Activated CD8-positive, alpha-beta T cell treated with anti-CD3 and anti-CD28 coated beads for 36 hours (primary cell): ENCODE measurements around the gene GREM1. TPM values are rescaled to one million over a fixed set of nuclear protein-coding genes. Genes with fewer than 3 reads are reported as not detected.

Experiments used
- ATAC-seq: fragments of 200-7000 bp; cut with Tn5 transposase; one replicate; pipeline ENCODE4 v1.10.0; 2021; ENCODE audit warnings: mild to moderate bottlenecking, moderate library complexity
- CTCF ChIA-PET: fragments of 350-600 bp; sonication (Branson Sonifier 250); formaldehyde crosslinking; loops from one replicate; lab custom pipeline; 2021; ENCODE audit warnings: antibody characterized with exemption; lab: Charles Lee
- POLR2A ChIA-PET: fragments of 350-600 bp; sonication (Branson Sonifier 250); formaldehyde crosslinking; loops from one replicate; lab custom pipeline; 2021; ENCODE audit warnings: antibody characterized with exemption; lab: Charles Lee
- DNase-seq: peaks from one replicate; pipeline ENCODE4 v3.0.0-alpha.2; 2020
- H3K27ac Mint-ChIP-seq: one replicate; pipeline ENCODE4 v1.8.0; 2021; ENCODE audit warnings: mild to moderate bottlenecking, mixed read lengths
- H3K27me3 Mint-ChIP-seq: one replicate; pipeline ENCODE4 v1.8.0; 2021; ENCODE audit warnings: mixed read lengths
- H3K36me3 Mint-ChIP-seq: one replicate; pipeline ENCODE4 v1.8.0; 2021; ENCODE audit warnings: low read depth, mixed read lengths
- H3K4me1 Mint-ChIP-seq: one replicate; pipeline ENCODE4 v1.8.0; 2021; ENCODE audit warnings: low read depth, mixed read lengths
- H3K4me3 Mint-ChIP-seq: one replicate; pipeline ENCODE4 v1.8.0; 2021; ENCODE audit warnings: mild to moderate bottlenecking, moderate library complexity, mixed read lengths
- H3K9me3 Mint-ChIP-seq: one replicate; pipeline ENCODE4 v1.8.0; 2021; ENCODE audit warnings: mixed read lengths
- CTCF ChIP-seq: fragments of 200-600 bp; IDR thresholded peaks from one replicate; pipeline ENCODE4 v1.8.0; 2022; ENCODE audit warnings: antibody characterized with exemption, mild to moderate bottlenecking
- intact Hi-C: fragments of 100-400 bp; cut with micrococcal nuclease; formaldehyde crosslinking; loops from one replicate; pipeline ENCODE4 v1.10.0; 2022
- total RNA-seq, 2 experiments: library from RNA; stranded (reverse); gene quantifications; one replicate each; pipeline ENCODE4 v1.2.3, GENCODE V29; 2021

GREM1 gene
- total RNA-seq, 2 experiments from 2014 or later, result not detected

GRCh38 chr15:32687556-32687955, 30.2 kb upstream of the GREM1 start:
- no peak overlapping the region for H3K4me3 Mint-ChIP-seq
- ChIA-PET CTCF (interaction anchor here (1.5 to 1.8 kb wide), 2 partner anchors 18 to 25 kb away, joined by 3 to 4 read pairs; no protein-coding TSS in a partner anchor), POLR2A (interaction anchor here (1.6 kb wide), 1 partner anchor 17 kb away, joined by 5 read pairs; no protein-coding TSS in a partner anchor)
- no peak for TF ChIP-seq CTCF
- DNase-seq (no peak), ATAC-seq (no peak)
- no peak overlapping the region for H3K27ac Mint-ChIP-seq
- H3K27me3 Mint-ChIP-seq, result no peaks in the 10 kb centered on the region
- intact Hi-C loops, result no loop called here
- H3K9me3 Mint-ChIP-seq, result no peaks in the 10 kb centered on the region
- H3K36me3 Mint-ChIP-seq, result no peaks in the 10 kb centered on the region
- peaks cover 7% of the 10 kb centered on the region for H3K4me1 Mint-ChIP-seq

- intact Hi-C loops, result no loop called here
- no peak for ATAC-seq
- TF ChIP-seq CTCF, result no peak
- DNase-seq, result no peak
- no peaks in the 10 kb centered on the region for H3K27me3 Mint-ChIP-seq
- no peak overlapping the region for H3K27ac Mint-ChIP-seq
- H3K4me1 Mint-ChIP-seq, result peaks cover 7% of the 10 kb centered on the region
- ChIA-PET CTCF (interaction anchor here (1.4 kb wide), 1 partner anchor 25 kb away, joined by 3 read pairs; no protein-coding TSS in a partner anchor), POLR2A (no interaction called here)
- H3K4me3 Mint-ChIP-seq, result no peak overlapping the region
- no peaks in the 10 kb centered on the region for H3K9me3 Mint-ChIP-seq
- no peaks in the 10 kb centered on the region for H3K36me3 Mint-ChIP-seq
These were observed 29.6 kb upstream of the GREM1 start for GRCh38 chr15:32688151-32688639.

DNA sequence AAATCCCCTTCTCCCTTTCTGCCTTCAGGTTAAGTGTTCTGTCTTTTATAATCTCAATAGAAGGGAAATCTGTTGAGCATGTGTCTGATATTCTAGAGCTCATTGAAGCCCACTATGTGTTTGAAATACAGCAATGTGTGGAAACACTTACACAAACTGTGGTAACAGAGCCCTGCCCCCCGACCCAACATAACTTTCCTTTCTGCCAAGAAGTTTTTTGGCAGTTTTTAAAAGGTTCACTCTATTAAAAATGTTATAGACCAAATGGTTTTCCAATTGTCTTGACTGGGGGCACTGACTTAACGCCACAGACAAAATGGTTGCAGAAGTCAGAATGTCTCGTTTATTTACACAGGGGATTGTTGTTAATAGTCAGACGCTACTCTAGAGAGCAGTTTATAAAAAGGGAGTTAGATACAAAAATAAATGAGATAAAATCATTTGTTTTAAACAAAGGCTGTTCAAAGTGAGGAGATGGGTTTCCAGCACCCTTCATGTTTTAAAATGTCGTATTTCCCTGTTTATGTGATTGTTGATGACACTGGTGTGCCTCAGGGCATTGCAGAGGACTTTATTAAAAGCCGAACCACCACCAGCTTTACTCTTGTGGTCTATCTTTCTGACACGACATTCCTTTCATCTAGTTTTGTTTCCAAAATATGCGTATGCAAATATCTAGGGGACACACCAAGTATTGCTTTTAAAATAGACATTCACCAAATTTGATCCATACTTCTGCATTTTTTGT, 26.7 kb upstream of the GREM1 start:
- ChIA-PET CTCF (no interaction called here), POLR2A (no interaction called here)
- no peak for DNase-seq
- Mint-ChIP-seq H3K27ac (no peak overlapping the region), H3K27me3 (no peaks in the 10 kb centered on the region), H3K9me3 (no peaks in the 10 kb centered on the region), H3K36me3 (no peaks in the 10 kb centered on the region), H3K4me3 (no peak overlapping the region), H3K4me1 (no peaks in the 10 kb centered on the region)
- no peak for TF ChIP-seq CTCF
- intact Hi-C loops, result no loop called here
- ATAC-seq, result no peak

- H3K36me3 Mint-ChIP-seq, result no peaks in the 10 kb centered on the region
- no peaks in the 10 kb centered on the region for H3K9me3 Mint-ChIP-seq
- ATAC-seq, result no peak
- no peak for DNase-seq
- intact Hi-C loops, result no loop called here
- ChIA-PET POLR2A (no interaction called here), CTCF (no interaction called here)
- H3K27ac Mint-ChIP-seq, result no peak overlapping the region
- no peaks in the 10 kb centered on the region for H3K4me1 Mint-ChIP-seq
- TF ChIP-seq CTCF, result no peak
- H3K27me3 Mint-ChIP-seq, result no peaks in the 10 kb centered on the region
- no peak overlapping the region for H3K4me3 Mint-ChIP-seq
These were observed 26.1 kb upstream of the GREM1 start for GRCh38 chr15:32691689-32692038.

DNA sequence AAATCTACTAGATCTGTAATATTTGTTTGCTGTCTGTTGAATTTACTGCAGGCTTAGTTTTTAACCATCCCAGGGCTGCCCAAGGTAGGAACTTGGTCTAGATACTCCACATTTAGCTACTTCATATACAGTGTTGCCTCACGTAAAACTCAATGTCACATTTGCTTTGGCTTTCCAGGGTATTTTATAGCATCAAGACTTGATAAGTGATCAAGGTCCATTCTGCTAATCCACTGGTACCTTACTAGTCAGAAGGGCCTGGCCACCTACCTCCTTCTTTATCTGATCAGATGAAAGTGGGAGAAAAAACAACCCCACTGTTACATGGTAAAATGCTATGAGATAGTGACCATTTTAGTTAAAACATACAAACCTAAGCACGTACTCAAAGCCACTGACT, 25.5 kb upstream of the GREM1 start:
- DNase-seq (no peak), ATAC-seq (no peak)
- Mint-ChIP-seq H3K9me3 (no peaks in the 10 kb centered on the region), H3K4me1 (no peaks in the 10 kb centered on the region), H3K27ac (no peak overlapping the region), H3K27me3 (no peaks in the 10 kb centered on the region), H3K4me3 (no peak overlapping the region), H3K36me3 (no peaks in the 10 kb centered on the region)
- ChIA-PET POLR2A (no interaction called here), CTCF (interaction anchor here (1.1 kb wide), 1 partner anchor 442 kb away, joined by 3 read pairs; no protein-coding TSS in a partner anchor)
- no peak for TF ChIP-seq CTCF
- intact Hi-C loops, result no loop called here
